Fibroblast of lung (primary cell): ENCODE results near the gene B3GNT9. TPM values are rescaled to one million over a fixed set of nuclear protein-coding genes. Genes with fewer than 3 reads are reported as not detected.

ENCODE experiments used
- DNase-seq, 2 donors: peaks; one replicate each; pipeline versions ENCODE4 v3.0.0 to v3.0.0-alpha.2; 2010; ENCODE audit warnings: low read depth in 2 of 2
- H2AFZ ChIP-seq: 2 replicates; pipeline ENCODE4 v1.5.1; 2012; ENCODE audit warnings: low read length, control low read depth, inconsistent platforms
- H3K27ac ChIP-seq: 2 replicates; pipeline ENCODE4 v1.5.1; 2011; ENCODE audit warnings: low read length, control low read depth; ENCODE audit not compliant: insufficient read depth
- H3K27me3 ChIP-seq: 2 replicates; pipeline ENCODE4 v1.5.1; 2011; ENCODE audit warnings: mild to moderate bottlenecking, low read length; ENCODE audit not compliant: control insufficient read depth, insufficient read depth
- H3K36me3 ChIP-seq: 2 replicates; pipeline ENCODE4 v1.5.1; 2011; ENCODE audit warnings: low read length; ENCODE audit not compliant: control insufficient read depth, insufficient read depth
- H3K4me1 ChIP-seq: 2 replicates; pipeline ENCODE4 v1.5.1; 2011; ENCODE audit warnings: low read length; ENCODE audit not compliant: control insufficient read depth, insufficient read depth; ENCODE audit errors: extremely low read depth
- H3K4me2 ChIP-seq: 2 replicates; pipeline ENCODE4 v1.5.1; 2011; ENCODE audit warnings: low read length, control low read depth; ENCODE audit not compliant: insufficient read depth; ENCODE audit errors: extremely low read depth
- H3K4me3 ChIP-seq, 4 experiments: fragments of 200-600 bp in 1 of 4; sonication (generic) in 1 of 4; replicated peaks in 1 of 4; 2 replicates each; pipeline ENCODE4 v1.5.1; 2011 to 2016; ENCODE audit warnings: low read length in 4 of 4, low read depth in 3 of 4, mild to moderate bottlenecking in 3 of 4, control low read depth in 2 of 4, inconsistent platforms in 1 of 4, mixed read lengths in 1 of 4; ENCODE audit not compliant: insufficient read depth in 1 of 4; ENCODE audit errors: control extremely low read depth in 1 of 4
- H3K79me2 ChIP-seq: 2 replicates; pipeline ENCODE4 v1.5.1; 2012; ENCODE audit warnings: mild to moderate bottlenecking, low read length, inconsistent platforms; ENCODE audit not compliant: control insufficient read depth, insufficient read depth
- H3K9ac ChIP-seq: 2 replicates; pipeline ENCODE4 v1.5.1; 2011; ENCODE audit warnings: mild to moderate bottlenecking, low read length, control low read depth; ENCODE audit not compliant: insufficient read depth
- H3K9me3 ChIP-seq: 2 replicates; pipeline ENCODE4 v1.5.1; 2012; ENCODE audit warnings: low read depth, low read length; ENCODE audit not compliant: control insufficient read depth, insufficient read depth
- H4K20me1 ChIP-seq: 2 replicates; pipeline ENCODE4 v1.5.1; 2011; ENCODE audit warnings: low read length; ENCODE audit not compliant: control insufficient read depth, insufficient read depth; ENCODE audit errors: extremely low read depth
- CTCF ChIP-seq, 2 donors: IDR thresholded peaks in 1 of 2; conservative IDR thresholded peaks in 1 of 2; 1 replicate in 1 of 2; 2 replicates in 1 of 2; pipeline ENCODE4 v1.5.1; 2011 to 2012; ENCODE audit warnings: low read length in 2 of 2, control low read depth in 1 of 2, inconsistent platforms in 1 of 2, low read depth in 1 of 2, mild to moderate bottlenecking in 1 of 2
- EZH2 ChIP-seq: IDR thresholded peaks from 2 replicates; pipeline ENCODE4 v1.5.1; 2012; ENCODE audit warnings: low read length, control low read depth, mild to moderate bottlenecking; ENCODE audit errors: missing control alignments
- polyA plus RNA-seq, 2 donors: library from polyadenylated mRNA; depleted of rRNA in 1 of 2; stranded (reverse) in 1 of 2; unstranded in 1 of 2; fragments of >200 nt; gene quantifications; 2 replicates each; pipeline ENCODE4 v1.2.1, GENCODE V29; 2011 to 2012; ENCODE audit warnings: missing spikeins in 1 of 2
- total RNA-seq: library from RNA; depleted of rRNA; stranded (reverse); fragments of >200 nt; gene quantifications from 2 replicates; pipeline ENCODE4 v1.2.1, GENCODE V29; 2014

The B3GNT9 gene
- total and polyA plus RNA-seq, 2 donors (not counting 1 experiment from before 2014, with no cell fraction given): 29.6 to 34.7 TPM

- Histone ChIP-seq H3K4me3 (no peak overlapping the region), H3K79me2 (no peaks in the 10 kb centered on the region), H4K20me1 (no peaks in the 10 kb centered on the region), H3K27ac (no peak overlapping the region), H3K27me3 (no peaks in the 10 kb centered on the region), H3K9ac (no peak overlapping the region), H3K4me2 (no peak overlapping the region), H2AFZ (no peak overlapping the region), H3K9me3 (no peaks in the 10 kb centered on the region), H3K4me1 (peaks cover 4% of the 10 kb centered on the region), H3K36me3 (no peaks in the 10 kb centered on the region)
- no peak for DNase-seq
- TF ChIP-seq CTCF (conservative IDR thresholded peaks at IDR 0.05 in 1 of 2, IDR thresholded peaks at IDR 0.05 in 1 of 2; ENCODE audit: low read depth in 1 of 2, low read length in 2 of 2) (no peak), EZH2 (no peak)
Observed at GRCh38 chr16:67098599-67098998, 52.2 kb downstream of the B3GNT9 start.

Other genes starting within 250 kb of the B3GNT9 start
- gene CDH16, start 232.1 kb downstream of the B3GNT9 start, total RNA-seq: not detected in 2 replicates
- gene CDH16, start 232.1 kb downstream of the B3GNT9 start, polyA plus RNA-seq: not detected in 2 replicates
- 41.1 and 83.7 TPM in 2 replicates for gene RRAD, start 225.5 kb downstream of the B3GNT9 start, total RNA-seq
- gene RRAD, start 225.5 kb downstream of the B3GNT9 start, polyA plus RNA-seq: 7.8 and 11.6 TPM in 2 replicates
- gene CIAO2B, start 216.6 kb downstream of the B3GNT9 start, total RNA-seq: 188 and 217 TPM in 2 replicates
- 115 and 138 TPM in 2 replicates for gene CIAO2B, start 216.6 kb downstream of the B3GNT9 start, polyA plus RNA-seq
- gene CES2, start 215.5 kb downstream of the B3GNT9 start, total RNA-seq: 38.0 and 47.6 TPM in 2 replicates
- 22.9 and 26.9 TPM in 2 replicates for gene CES2, start 215.5 kb downstream of the B3GNT9 start, polyA plus RNA-seq
- gene CES3, start 189.7 kb downstream of the B3GNT9 start, total RNA-seq: 0.77 and 1.3 TPM in 2 replicates
- gene CES3, start 189.7 kb downstream of the B3GNT9 start, polyA plus RNA-seq: 0.01 and 0.07 TPM in 2 replicates
- gene CES4A, start 162.4 kb downstream of the B3GNT9 start, total RNA-seq: 2.1 TPM in 2 replicates
- 1.3 and 2.3 TPM in 2 replicates for gene CES4A, start 162.4 kb downstream of the B3GNT9 start, polyA plus RNA-seq
- 51.7 and 63.7 TPM in 2 replicates for gene CBFB, start 121.8 kb downstream of the B3GNT9 start, total RNA-seq
- gene CBFB, start 121.8 kb downstream of the B3GNT9 start, polyA plus RNA-seq: 64.1 and 100 TPM in 2 replicates
- gene PHAF1, start 41.1 kb downstream of the B3GNT9 start, total RNA-seq: 15.2 and 18.3 TPM in 2 replicates
- gene PHAF1, start 41.1 kb downstream of the B3GNT9 start, polyA plus RNA-seq: 21.5 and 23.0 TPM in 2 replicates
- 18.0 and 20.8 TPM in 2 replicates for gene TRADD, start 8.9 kb upstream of the B3GNT9 start, total RNA-seq
- 5.8 and 7.6 TPM in 2 replicates for gene TRADD, start 8.9 kb upstream of the B3GNT9 start, polyA plus RNA-seq
- gene FBXL8, start 9.0 kb upstream of the B3GNT9 start, total RNA-seq: 9.8 and 10.4 TPM in 2 replicates
- gene FBXL8, start 9.0 kb upstream of the B3GNT9 start, polyA plus RNA-seq: 2.4 and 4.0 TPM in 2 replicates
- gene HSF4, start 13.7 kb upstream of the B3GNT9 start, total RNA-seq: 25.8 and 31.3 TPM in 2 replicates
- 1.9 and 6.4 TPM in 2 replicates for gene HSF4, start 13.7 kb upstream of the B3GNT9 start, polyA plus RNA-seq
- 12.8 and 23.3 TPM in 2 replicates for gene NOL3, start 19.5 kb upstream of the B3GNT9 start, total RNA-seq
- gene NOL3, start 19.5 kb upstream of the B3GNT9 start, polyA plus RNA-seq: 6.2 and 8.0 TPM in 2 replicates
- 21.8 and 28.4 TPM in 2 replicates for gene MATCAP1, start 33.0 kb upstream of the B3GNT9 start, total RNA-seq
- 12.7 and 16.6 TPM in 2 replicates for gene MATCAP1, start 33.0 kb upstream of the B3GNT9 start, polyA plus RNA-seq
- 0.26 and 0.33 TPM in 2 replicates for gene EXOC3L1, start 39.1 kb upstream of the B3GNT9 start, total RNA-seq
- gene EXOC3L1, start 39.1 kb upstream of the B3GNT9 start, polyA plus RNA-seq: 0.09 TPM in 1 of 2 replicates, not detected in the other
- gene E2F4, start 41.2 kb upstream of the B3GNT9 start, total RNA-seq: 42.4 and 48.3 TPM in 2 replicates
- 59.9 and 70.4 TPM in 2 replicates for gene E2F4, start 41.2 kb upstream of the B3GNT9 start, polyA plus RNA-seq
- 0.26 and 0.33 TPM in 2 replicates for gene ELMO3, start 48.1 kb upstream of the B3GNT9 start, total RNA-seq
- gene ELMO3, start 48.1 kb upstream of the B3GNT9 start, polyA plus RNA-seq: 0.36 and 0.42 TPM in 2 replicates
- 25.7 and 26.3 TPM in 2 replicates for gene TMEM208, start 76.1 kb upstream of the B3GNT9 start, total RNA-seq
- 43.2 and 53.5 TPM in 2 replicates for gene TMEM208, start 76.1 kb upstream of the B3GNT9 start, polyA plus RNA-seq
- 7.1 and 13.9 TPM in 2 replicates for gene FHOD1, start 96.5 kb upstream of the B3GNT9 start, total RNA-seq
- gene FHOD1, start 96.5 kb upstream of the B3GNT9 start, polyA plus RNA-seq: 25.8 and 32.7 TPM in 2 replicates
- 1.0 and 2.3 TPM in 2 replicates for gene SLC9A5, start 98.0 kb upstream of the B3GNT9 start, total RNA-seq
- 1.9 and 2.0 TPM in 2 replicates for gene SLC9A5, start 98.0 kb upstream of the B3GNT9 start, polyA plus RNA-seq
- 23.6 and 37.7 TPM in 2 replicates for gene PLEKHG4, start 128.5 kb upstream of the B3GNT9 start, total RNA-seq
- gene PLEKHG4, start 128.5 kb upstream of the B3GNT9 start, polyA plus RNA-seq: 9.9 and 11.5 TPM in 2 replicates
- gene KCTD19, start 175.7 kb upstream of the B3GNT9 start, total RNA-seq: under 0.01 and 0.17 TPM in 2 replicates
- 0.10 TPM in 1 of 2 replicates, not detected in the other for gene KCTD19, start 175.7 kb upstream of the B3GNT9 start, polyA plus RNA-seq
- gene LRRC36, start 175.8 kb upstream of the B3GNT9 start, total RNA-seq: 0.51 and 0.66 TPM in 2 replicates
- gene LRRC36, start 175.8 kb upstream of the B3GNT9 start, polyA plus RNA-seq: 0.06 and 0.38 TPM in 2 replicates
- gene TPPP3, start 242.5 kb upstream of the B3GNT9 start, total RNA-seq: 1.5 and 3.8 TPM in 2 replicates
- 2.9 and 6.5 TPM in 2 replicates for gene TPPP3, start 242.5 kb upstream of the B3GNT9 start, polyA plus RNA-seq